ENCODE results near the gene RRAS.

The RRAS gene

DNA sequence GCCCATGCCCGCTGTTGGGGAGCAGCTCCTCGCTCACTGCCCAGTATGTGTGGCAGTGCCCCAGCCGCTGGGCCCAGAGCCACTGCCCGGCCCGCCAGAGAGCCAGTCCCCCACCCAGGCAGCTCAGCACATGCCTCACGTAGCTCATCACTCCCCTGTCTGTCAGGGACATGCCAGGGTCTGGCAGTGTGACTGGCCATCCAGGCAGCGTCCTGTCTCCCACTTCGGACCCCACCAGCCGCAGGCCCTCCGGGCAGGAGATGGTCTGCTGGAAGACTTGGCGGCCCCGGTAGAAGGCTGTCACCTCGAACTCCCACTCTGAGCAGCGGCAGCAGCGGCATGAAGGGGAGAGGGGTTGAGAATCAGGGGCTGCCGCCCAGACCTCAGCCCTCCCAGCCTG lies 22.1 kb upstream of the RRAS start:
- ChIA-PET CTCF (interaction anchor here (0.6 kb wide), 2 partner anchors 19 to 89 kb away, joined by 3 to 5 read pairs; no protein-coding TSS in a partner anchor), POLR2A (ENCODE audit: low non-redundant PET) (no interaction called here)
- peak overlapping the region; percentile 97 for H3K27ac ChIP-seq

DNA sequence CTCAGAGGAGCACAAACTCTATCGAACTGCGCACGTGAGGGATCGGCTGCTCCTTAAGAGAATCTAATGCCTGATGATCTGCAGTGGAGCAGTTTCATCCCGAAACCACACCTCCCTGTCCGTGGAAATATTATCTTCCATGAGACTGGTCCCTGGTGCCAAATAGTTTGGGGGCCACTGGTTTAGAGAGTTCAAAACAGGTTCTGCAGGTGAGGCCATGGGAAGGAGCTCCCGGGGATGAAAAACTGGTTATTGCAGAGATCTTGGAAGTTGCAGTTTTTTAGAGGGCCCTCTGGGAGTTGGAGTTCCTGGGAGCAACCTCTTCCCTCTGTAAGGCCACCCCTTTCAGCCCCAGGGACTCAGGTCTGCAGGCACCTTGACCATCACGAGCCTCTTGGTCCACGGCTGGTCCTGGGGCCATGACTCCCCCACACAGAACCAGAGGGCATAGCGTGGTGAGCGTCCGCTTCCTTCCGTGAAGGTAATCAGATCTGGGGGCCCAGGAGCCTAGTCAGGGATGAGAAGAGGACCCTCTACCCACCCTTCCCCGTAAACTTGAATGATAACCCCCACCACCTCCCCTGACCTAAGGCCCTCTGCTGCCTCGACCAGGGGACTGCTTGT lies 20.5 kb upstream of the RRAS start:
- no peak for TF ChIP-seq CTCF (conservative IDR thresholded peaks at IDR 0.05; ENCODE audit: low read depth)
- ChIA-PET CTCF (no interaction called here), POLR2A (ENCODE audit: low non-redundant PET) (no interaction called here)
- no peak for DNase-seq (ENCODE audit: low spot score)
- H3K27ac ChIP-seq, result peak overlapping the region; percentile 97

More for the DNA sequence above, 22.1 kb upstream of the RRAS start:
- no peak for TF ChIP-seq CTCF (conservative IDR thresholded peaks at IDR 0.05; ENCODE audit: low read depth)
- no peak for DNase-seq (ENCODE audit: low spot score)

- CTCF ChIA-PET, result interaction anchor here (0.6 kb wide), 1 partner anchor 14 kb away, joined by 3 read pairs; no protein-coding TSS in a partner anchor
- TF ChIP-seq CTCF (conservative IDR thresholded peaks at IDR 0.05; ENCODE audit: low read depth), result no peak
- DNase-seq (ENCODE audit: low spot score), result no peak
- peak overlapping the region; percentile 97 for H3K27ac ChIP-seq
- POLR2A ChIA-PET (ENCODE audit: low non-redundant PET), result no interaction called here
Measured at GRCh38 chr19:49658566-49659442, 18.9 kb upstream of the RRAS start.

GRCh38 chr19:49658139-49658517 lies 18.2 kb upstream of the RRAS start:
- peak overlapping the region; percentile 38; the same call in 1 of the 2 replicates for H3K27ac ChIP-seq
- TF ChIP-seq CTCF (conservative IDR thresholded peaks at IDR 0.05; ENCODE audit: low read depth), result no peak
- ChIA-PET POLR2A (ENCODE audit: low non-redundant PET) (no interaction called here), CTCF (no interaction called here)
- DNase-seq (ENCODE audit: low spot score), result no peak

DNA sequence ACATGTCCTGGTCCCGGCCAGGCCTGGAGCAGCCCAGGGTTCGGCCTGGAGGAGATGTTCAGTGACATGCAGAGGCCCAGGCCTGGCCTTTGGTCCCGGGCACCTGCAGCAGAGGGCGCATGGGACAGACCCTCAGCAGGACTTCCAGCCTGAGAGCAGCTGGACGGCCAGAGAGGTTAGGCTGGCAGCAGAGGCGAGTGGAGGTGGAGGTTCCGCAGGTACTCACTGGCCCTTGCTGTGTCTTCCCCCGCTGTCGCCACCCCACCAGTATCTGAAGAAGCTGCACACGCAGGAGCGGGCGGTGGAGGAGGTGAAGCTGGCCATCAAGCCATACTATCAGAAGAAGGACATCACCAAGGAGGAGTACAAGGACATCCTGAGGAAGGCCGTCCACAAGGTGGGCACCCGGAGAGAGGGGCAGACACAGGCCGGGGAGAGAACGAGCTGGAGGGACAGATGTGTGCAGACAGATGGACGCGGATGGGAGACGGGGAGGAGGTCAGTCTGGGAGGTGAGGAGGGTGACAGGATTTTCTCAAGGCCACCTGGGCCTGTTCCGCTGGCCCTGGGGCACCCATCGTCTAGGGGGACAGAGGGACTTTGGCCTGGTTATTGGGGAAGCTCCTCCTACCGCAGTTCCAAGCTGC lies 17.7 kb upstream of the RRAS start:
- ChIA-PET POLR2A (ENCODE audit: low non-redundant PET) (no interaction called here), CTCF (interaction anchor here (1.1 kb wide), 1 partner anchor 18 kb away, joined by 4 read pairs; no protein-coding TSS in a partner anchor)
- H3K27ac ChIP-seq, result peak overlapping the region; percentile 38
- DNase-seq (ENCODE audit: low spot score), result no peak
- TF ChIP-seq CTCF (conservative IDR thresholded peaks at IDR 0.05; ENCODE audit: low read depth), result no peak

DNA sequence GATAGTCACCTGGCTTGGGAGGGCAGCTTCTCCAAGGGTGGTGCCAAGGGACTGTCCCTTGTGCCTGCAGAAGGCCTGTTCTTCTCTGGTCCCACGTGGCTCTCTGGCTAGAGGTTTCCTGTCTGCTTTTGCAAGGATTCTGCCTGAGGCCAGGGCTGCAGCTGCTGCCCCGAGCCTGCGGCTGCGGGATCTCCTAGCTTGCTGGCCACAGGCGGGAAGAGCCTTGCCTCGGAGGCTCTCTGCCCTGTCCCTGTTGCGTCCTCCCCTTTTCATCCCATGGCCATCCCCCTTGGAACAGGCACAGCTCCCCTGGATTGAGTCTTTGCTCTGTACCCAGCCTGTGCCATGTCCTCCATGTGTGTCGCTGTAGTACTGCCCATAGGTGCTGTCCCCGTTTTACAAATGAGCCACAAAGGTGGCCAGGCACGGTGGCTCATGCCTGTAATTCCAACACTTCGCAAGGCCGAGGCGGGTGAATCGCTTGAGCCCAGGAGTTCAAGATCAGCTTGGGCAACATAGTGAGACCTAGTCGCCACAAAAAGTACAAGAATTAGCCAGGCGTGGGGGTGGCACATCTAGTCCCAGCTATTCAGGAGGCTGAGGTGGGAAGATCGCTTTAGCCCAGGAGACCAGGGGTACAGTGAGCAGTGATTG lies 16.6 kb upstream of the RRAS start:
- TF ChIP-seq CTCF (conservative IDR thresholded peaks at IDR 0.05; ENCODE audit: low read depth), result no peak
- ChIA-PET POLR2A (ENCODE audit: low non-redundant PET) (no interaction called here), CTCF (interaction anchor here (0.6 to 1.1 kb wide), 2 partner anchors 16 to 19 kb away, joined by 4 read pairs; no protein-coding TSS in a partner anchor)
- no peak for DNase-seq (ENCODE audit: low spot score)
- H3K27ac ChIP-seq, result peak overlapping the region; percentile 38
